GM19438 (cell line): Measurements from ENCODE around the gene YY1.
A peak's percentile ranks its signal among the peaks of the same experiment; 100 is the strongest.

ENCODE experiments used
- ATAC-seq: cut with Tn5 transposase; IDR thresholded peaks from one replicate; pipeline ENCODE4 v1.9.1; 2021; ENCODE audit warnings: low read depth; ENCODE audit not compliant: unreplicated experiment

YY1 gene

GRCh38 chr14:100240668-100241032 is 1.7 kb downstream of the YY1 start:
- no peak for ATAC-seq

- ATAC-seq, result no peak
These were observed 2.3 kb downstream of the YY1 start for GRCh38 chr14:100241279-100241678.

GRCh38 chr14:100243020-100243419 is 4.1 kb downstream of the YY1 start:
- ATAC-seq, result no peak

- no peak for ATAC-seq
These were observed 8.0 kb downstream of the YY1 start for GRCh38 chr14:100246809-100247428.

- ATAC-seq, result no peak
These were observed 12.0 kb downstream of the YY1 start for GRCh38 chr14:100250732-100251465.

GRCh38 chr14:100252684-100253083 is 13.7 kb downstream of the YY1 start:
- ATAC-seq, result no peak

GRCh38 chr14:100256339-100256895 is 17.5 kb downstream of the YY1 start:
- no peak for ATAC-seq

GRCh38 chr14:100261621-100262020 is 22.7 kb downstream of the YY1 start:
- peak; percentile 51 for ATAC-seq

GRCh38 chr14:100262545-100262944 is 23.6 kb downstream of the YY1 start:
- no peak for ATAC-seq

- no peak for ATAC-seq
These were observed 24.2 kb downstream of the YY1 start for GRCh38 chr14:100263141-100263540.

GRCh38 chr14:100267990-100268389 is 29.0 kb downstream of the YY1 start:
- no peak for ATAC-seq

GRCh38 chr14:100268591-100269207 is 29.8 kb downstream of the YY1 start:
- no peak for ATAC-seq

- no peak for ATAC-seq
These were observed 32.4 kb downstream of the YY1 start for GRCh38 chr14:100271247-100271939.

GRCh38 chr14:100274250-100274649 is 35.3 kb downstream of the YY1 start:
- ATAC-seq, result no peak

GRCh38 chr14:100275214-100275613 is 36.3 kb downstream of the YY1 start:
- no peak for ATAC-seq

GRCh38 chr14:100278702-100279101 is 39.8 kb downstream of the YY1 start:
- no peak for ATAC-seq

GRCh38 chr14:100279133-100279532 is 40.2 kb downstream of the YY1 start:
- no peak for ATAC-seq

- ATAC-seq, result no peak
These were observed 40.6 kb downstream of the YY1 start for GRCh38 chr14:100279563-100279962.

- no peak for ATAC-seq
These were observed 42.5 kb downstream of the YY1 start for GRCh38 chr14:100281286-100282082.

GRCh38 chr14:100282083-100282350 is 43.1 kb downstream of the YY1 start:
- ATAC-seq, result no peak
